Measurements from ENCODE around the gene ENPP1.

- TF ChIP-seq TAF1 (IDR thresholded peaks at IDR 0.05; ENCODE audit: borderline replicate concordance, low read depth, low read length) (no peak), POLR2A (IDR thresholded peaks at IDR 0.05; ENCODE audit: low read depth, low read length) (no peak), POLR2AphosphoS5 (IDR thresholded peaks at IDR 0.05; ENCODE audit: low read depth, low read length) (no peak)
Measured at GRCh38 chr6:131890091-131890490, 82.3 kb downstream of the ENPP1 start.

Data from GM12892 (cell line).